Measurements from ENCODE around the gene KHDC3L. TPM values are rescaled to one million over a fixed set of nuclear protein-coding genes. Genes with fewer than 3 reads are reported as not detected.

KHDC3L gene
- total and polyA plus RNA-seq, 2 experiments from 2014 or later = not detected

DNA sequence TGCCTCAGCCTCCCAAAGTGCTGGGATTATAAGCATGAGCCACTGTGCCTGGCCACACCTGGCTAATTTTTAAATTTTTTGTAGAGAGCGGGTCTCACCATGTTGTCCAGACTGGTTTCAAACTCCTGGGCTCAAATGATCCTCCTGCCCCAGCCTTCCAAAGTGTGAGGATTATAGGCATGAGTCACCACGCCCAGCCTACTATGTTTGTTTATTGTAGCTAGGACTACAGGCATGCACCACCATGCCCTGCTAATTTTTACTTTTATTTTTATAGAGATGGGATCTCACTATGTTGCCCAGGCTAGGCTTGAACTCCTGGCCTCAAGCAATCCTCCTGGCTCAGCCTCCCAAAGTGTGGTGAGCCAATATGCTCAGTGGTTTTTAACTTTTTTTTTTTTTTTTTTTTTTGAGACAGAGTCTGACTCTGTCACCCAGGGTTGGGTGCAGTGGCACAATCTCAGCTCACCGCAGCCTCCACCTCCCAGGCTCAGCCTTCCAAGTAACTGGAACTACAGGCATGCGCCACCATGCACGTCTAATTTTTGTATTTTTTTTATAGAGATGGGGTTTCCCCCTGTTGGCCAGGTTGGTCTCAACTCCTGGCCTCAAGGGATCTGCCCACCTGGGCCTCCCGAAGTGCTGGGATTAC, 20.1 kb downstream of the KHDC3L start:
- DNase-seq (ENCODE audit: low spot score) = no peak
- Histone ChIP-seq H3K27ac (no peak overlapping the region), H3K9me2 (replicated peaks; ENCODE audit: insufficient read depth) (no peaks in the 10 kb centered on the region), H3K4me2 (no peak overlapping the region), H3K4me3 (no peak overlapping the region), H3K4me1 (ENCODE audit: insufficient read depth) (no peaks in the 10 kb centered on the region), H3K9me3 (ENCODE audit: low read depth) (no peaks in the 10 kb centered on the region), H3K36me3 (replicated peaks; ENCODE audit: insufficient read depth, low read depth) (no peaks in the 10 kb centered on the region), H3K27me3 (no peaks in the 10 kb centered on the region), H3K79me2 (no peaks in the 10 kb centered on the region), H4K20me1 (ENCODE audit: insufficient read depth, poor library complexity, severe bottlenecking) (no peaks in the 10 kb centered on the region), H2AFZ (no peak overlapping the region)
- TF ChIP-seq, protein P1, sequence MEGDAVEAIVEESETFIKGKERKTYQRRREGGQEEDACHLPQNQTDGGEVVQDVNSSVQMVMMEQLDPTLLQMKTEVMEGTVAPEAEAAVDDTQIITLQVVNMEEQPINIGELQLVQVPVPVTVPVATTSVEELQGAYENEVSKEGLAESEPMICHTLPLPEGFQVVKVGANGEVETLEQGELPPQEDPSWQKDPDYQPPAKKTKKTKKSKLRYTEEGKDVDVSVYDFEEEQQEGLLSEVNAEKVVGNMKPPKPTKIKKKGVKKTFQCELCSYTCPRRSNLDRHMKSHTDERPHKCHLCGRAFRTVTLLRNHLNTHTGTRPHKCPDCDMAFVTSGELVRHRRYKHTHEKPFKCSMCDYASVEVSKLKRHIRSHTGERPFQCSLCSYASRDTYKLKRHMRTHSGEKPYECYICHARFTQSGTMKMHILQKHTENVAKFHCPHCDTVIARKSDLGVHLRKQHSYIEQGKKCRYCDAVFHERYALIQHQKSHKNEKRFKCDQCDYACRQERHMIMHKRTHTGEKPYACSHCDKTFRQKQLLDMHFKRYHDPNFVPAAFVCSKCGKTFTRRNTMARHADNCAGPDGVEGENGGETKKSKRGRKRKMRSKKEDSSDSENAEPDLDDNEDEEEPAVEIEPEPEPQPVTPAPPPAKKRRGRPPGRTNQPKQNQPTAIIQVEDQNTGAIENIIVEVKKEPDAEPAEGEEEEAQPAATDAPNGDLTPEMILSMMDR (IDR thresholded peaks at IDR 0.05; ENCODE audit: poor library complexity) = no peak
- no peak for TF ChIP-seq EZH2phosphoT487 (IDR thresholded peaks at IDR 0.05; ENCODE audit: low read depth, severe bottlenecking, unreplicated experiment)
- TF ChIP-seq EZH2 (IDR thresholded peaks at IDR 0.05; ENCODE audit: borderline replicate concordance) = no peak
- WGBS (ENCODE audit: low lambda C conversion rate, missing lambda C conversion rate) = 87% methylated on average over 6 of the region's 6 CpGs

DNA sequence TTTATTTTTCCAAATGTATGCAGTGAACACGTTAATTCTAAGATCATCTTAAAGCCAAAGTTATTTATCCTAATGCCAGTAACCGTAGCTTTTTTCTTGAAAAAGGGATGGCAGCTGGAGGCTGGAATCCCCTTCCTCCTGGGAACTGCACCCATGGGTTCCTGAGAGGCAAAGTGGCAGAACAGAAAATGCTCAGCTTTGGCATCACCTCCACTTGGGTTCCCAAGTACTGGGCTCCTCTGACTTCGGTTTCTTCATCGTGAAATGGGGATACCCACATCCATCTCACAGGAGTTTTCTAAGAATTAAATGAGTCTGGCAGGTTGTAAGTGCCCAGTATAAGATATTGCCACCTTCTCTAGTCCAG, 26.0 kb downstream of the KHDC3L start:
- Histone ChIP-seq H2AFZ (peak overlapping the region; percentile 72), H3K4me3 (peak overlapping the region; percentile 16), H3K9me2 (replicated peaks; ENCODE audit: insufficient read depth) (no peaks in the 10 kb centered on the region), H3K4me1 (ENCODE audit: insufficient read depth) (no peaks in the 10 kb centered on the region), H3K27ac (no peak overlapping the region), H3K4me2 (peak overlapping the region; percentile 86), H4K20me1 (ENCODE audit: insufficient read depth, poor library complexity, severe bottlenecking) (no peaks in the 10 kb centered on the region), H3K9me3 (ENCODE audit: low read depth) (no peaks in the 10 kb centered on the region), H3K79me2 (no peaks in the 10 kb centered on the region), H3K27me3 (no peaks in the 10 kb centered on the region), H3K36me3 (replicated peaks; ENCODE audit: insufficient read depth, low read depth) (no peaks in the 10 kb centered on the region)
- DNase-seq (ENCODE audit: low spot score) = no peak
- TF ChIP-seq EZH2phosphoT487 (IDR thresholded peaks at IDR 0.05; ENCODE audit: low read depth, severe bottlenecking, unreplicated experiment) = no peak
- WGBS (ENCODE audit: low lambda C conversion rate, missing lambda C conversion rate) = 56% methylated on average over 4 of the region's 4 CpGs

DNA sequence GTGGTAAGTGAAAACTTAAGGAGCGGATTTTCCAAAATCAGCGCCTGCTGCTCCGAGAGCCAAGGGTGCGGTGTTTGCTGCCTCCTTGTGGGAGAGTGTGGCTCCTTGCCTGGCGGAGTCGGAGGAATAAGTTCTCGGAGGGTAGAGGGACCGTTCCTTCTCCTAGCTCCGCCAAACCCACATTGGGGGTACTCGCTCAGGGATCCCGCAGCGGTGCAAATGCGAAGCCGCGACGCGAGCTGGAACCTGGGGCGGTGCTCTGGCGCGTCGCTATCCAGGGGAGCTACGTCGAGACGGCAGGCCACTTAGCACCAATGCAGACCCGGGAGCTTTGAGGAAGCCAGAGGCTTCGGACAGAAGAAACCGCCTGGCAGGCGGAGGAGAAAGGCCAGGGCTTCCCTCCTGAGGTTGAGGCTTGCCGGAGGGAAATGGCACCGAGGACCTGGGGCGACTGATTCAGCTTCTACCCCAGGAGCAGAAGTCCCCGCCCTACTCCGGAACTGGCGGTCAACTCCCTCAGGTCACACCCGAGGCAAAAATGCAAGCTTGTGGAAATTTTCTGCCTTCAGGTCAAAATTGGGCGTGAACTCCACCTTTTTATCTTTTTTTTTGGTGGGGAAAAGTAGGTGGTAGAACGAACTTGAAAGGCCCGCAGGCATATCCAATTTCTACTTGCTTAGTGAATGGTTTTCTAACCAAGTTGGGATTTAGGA, 26.5 kb downstream of the KHDC3L start:
- Histone ChIP-seq H3K27ac (peak overlapping the region; percentile 18), H4K20me1 (ENCODE audit: insufficient read depth, poor library complexity, severe bottlenecking) (no peaks in the 10 kb centered on the region), H3K4me2 (peak overlapping the region; percentile 86), H3K4me1 (ENCODE audit: insufficient read depth) (no peaks in the 10 kb centered on the region), H2AFZ (peak overlapping the region; percentile 72), H3K9me2 (replicated peaks; ENCODE audit: insufficient read depth) (no peaks in the 10 kb centered on the region), H3K36me3 (replicated peaks; ENCODE audit: insufficient read depth, low read depth) (no peaks in the 10 kb centered on the region), H3K27me3 (no peaks in the 10 kb centered on the region), H3K9me3 (ENCODE audit: low read depth) (no peaks in the 10 kb centered on the region), H3K4me3 (peak overlapping the region; percentile 16), H3K79me2 (no peaks in the 10 kb centered on the region)
- WGBS (ENCODE audit: low lambda C conversion rate, missing lambda C conversion rate) = 2% methylated on average over 38 of the region's 38 CpGs
- DNase-seq (ENCODE audit: low spot score) = peak; percentile 71
- TF ChIP-seq EZH2 (IDR thresholded peaks at IDR 0.05; ENCODE audit: borderline replicate concordance) = no peak
- TF ChIP-seq, protein P1 (IDR thresholded peaks at IDR 0.05; ENCODE audit: poor library complexity) = peak; percentile 75

DNA sequence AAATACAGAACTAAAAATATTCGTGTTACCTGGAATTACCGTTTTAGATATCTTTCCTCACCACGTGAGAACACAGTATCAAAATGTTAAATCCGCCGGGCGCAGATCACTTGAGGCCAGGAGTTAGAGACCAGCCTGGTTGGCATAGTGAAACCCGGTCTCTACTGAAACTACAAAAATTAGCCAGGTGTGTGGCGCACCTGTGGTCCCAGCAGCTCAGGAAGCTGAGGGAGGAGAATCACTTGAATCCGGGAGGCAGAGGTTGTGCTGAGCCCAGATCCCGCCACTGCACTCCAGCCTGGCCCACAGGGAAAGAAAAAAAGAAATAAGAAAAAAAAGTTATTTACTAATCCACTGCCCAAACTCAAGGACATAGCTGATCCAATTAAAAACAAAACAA, 27.4 kb downstream of the KHDC3L start:
- Histone ChIP-seq H3K79me2 (no peaks in the 10 kb centered on the region), H3K36me3 (replicated peaks; ENCODE audit: insufficient read depth, low read depth) (no peaks in the 10 kb centered on the region), H3K9me3 (ENCODE audit: low read depth) (no peaks in the 10 kb centered on the region), H4K20me1 (ENCODE audit: insufficient read depth, poor library complexity, severe bottlenecking) (no peaks in the 10 kb centered on the region), H3K27ac (no peak overlapping the region), H3K27me3 (no peaks in the 10 kb centered on the region), H3K4me1 (ENCODE audit: insufficient read depth) (no peaks in the 10 kb centered on the region), H3K4me2 (no peak overlapping the region), H2AFZ (no peak overlapping the region), H3K4me3 (no peak overlapping the region), H3K9me2 (replicated peaks; ENCODE audit: insufficient read depth) (no peaks in the 10 kb centered on the region)
- DNase-seq (ENCODE audit: low spot score) = no peak
- WGBS (ENCODE audit: low lambda C conversion rate, missing lambda C conversion rate) = 87% methylated on average over 10 of the region's 10 CpGs
- TF ChIP-seq, protein P1 (IDR thresholded peaks at IDR 0.05; ENCODE audit: poor library complexity) = no peak
- no peak for TF ChIP-seq EZH2phosphoT487 (IDR thresholded peaks at IDR 0.05; ENCODE audit: low read depth, severe bottlenecking, unreplicated experiment)
- TF ChIP-seq EZH2 (IDR thresholded peaks at IDR 0.05; ENCODE audit: borderline replicate concordance) = no peak
